ENCODE results near the gene GALNT14. TPM values are rescaled to one million over a fixed set of nuclear protein-coding genes. Genes with fewer than 3 reads are reported as not detected.

The GALNT14 gene
- total and polyA plus RNA-seq, 2 donors (not counting 1 experiment from before 2014, with no cell fraction given), result 3.1 to 6.2 TPM

DNA sequence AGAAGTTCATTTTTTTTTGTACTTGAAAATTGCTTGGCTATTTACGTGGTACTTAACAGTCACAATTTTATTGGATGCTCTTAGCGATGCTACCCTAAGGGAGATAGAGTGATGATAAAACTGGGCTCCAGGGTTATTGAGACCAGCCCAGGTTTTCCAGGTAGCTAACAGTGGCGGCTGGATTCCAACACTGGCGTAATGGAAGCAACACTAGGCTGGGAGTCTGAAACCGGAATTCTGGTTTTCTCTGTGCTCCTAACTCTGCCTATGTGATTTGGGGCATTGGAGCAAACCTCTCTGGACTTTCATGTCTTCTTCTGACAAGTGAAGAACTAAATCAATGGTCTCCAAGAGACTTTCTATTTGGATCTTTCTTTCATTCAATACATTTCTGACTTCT, 9.4 kb upstream of the GALNT14 start:
- Mint-ChIP-seq H3K27me3 (no peaks in the 10 kb centered on the region), H3K27ac (no peak overlapping the region), H3K9me3 (ENCODE audit: insufficient read depth) (peaks cover 2% of the 10 kb centered on the region), H3K4me3 (no peak overlapping the region), H3K4me1 (peaks cover 3% of the 10 kb centered on the region)
- Histone ChIP-seq H3K9ac (ENCODE audit: low read length) (no peak overlapping the region), H3K4me3 (ENCODE audit: control extremely low read depth in 1 of 5, extremely low read depth in 1 of 5, insufficient read depth in 1 of 5, low read depth in 2 of 5, low read length in 4 of 5) (no peak overlapping the region), H3K9me3 (ENCODE audit: control extremely low read depth in 1 of 3, control insufficient read depth in 2 of 3, insufficient read depth in 1 of 3, low read length in 2 of 3) (peaks cover 3 to 23% (median 15%) of the 10 kb centered on the region in 3 donors), H3K36me3 (replicated peaks in 1 of 2; ENCODE audit: control extremely low read depth in 1 of 2, control insufficient read depth in 1 of 2, extremely low read depth in 1 of 2, insufficient read depth in 2 of 2, low read length in 1 of 2) (no peaks in the 10 kb centered on the region), H3K27me3 (replicated peaks in 1 of 4; ENCODE audit: control extremely low read depth in 1 of 4, control insufficient read depth in 3 of 4, insufficient read depth in 4 of 4, low read length in 3 of 4) (no peaks in the 10 kb centered on the region), H3K79me2 (ENCODE audit: control insufficient read depth, insufficient read depth, low read length) (no peaks in the 10 kb centered on the region), H3K4me2 (replicated peaks; ENCODE audit: low read depth, low read length, poor library complexity, severe bottlenecking) (no peak overlapping the region), H2AFZ (ENCODE audit: insufficient read depth, low read depth, low read length, poor library complexity, severe bottlenecking) (no peak overlapping the region), H4K20me1 (ENCODE audit: control insufficient read depth, insufficient read depth, low read length, poor library complexity, severe bottlenecking) (no peaks in the 10 kb centered on the region), H3K27ac (ENCODE audit: low read length in 2 of 2) (no peak overlapping the region), H3K4me1 (ENCODE audit: control insufficient read depth in 2 of 2, insufficient read depth in 2 of 2, low read length in 2 of 2) (no peaks in the 10 kb centered on the region)
- WGBS (ENCODE audit: insufficient coverage), result 95% methylated on average over 5 of the region's 5 CpGs
- DNase-seq (no peak), ATAC-seq (ENCODE audit: low read depth) (no peak)
- intact Hi-C loops (cut with micrococcal nuclease), result no loop called here
- POLR2A ChIA-PET, result no interaction called here
- CTCF ChIA-PET, result no interaction called here
- no peak for TF ChIP-seq EZH2 (IDR thresholded peaks at IDR 0.05; ENCODE audit: borderline replicate concordance, insufficient read depth, low read depth, low read length, poor library complexity, severe bottlenecking)
- TF ChIP-seq, protein P1, sequence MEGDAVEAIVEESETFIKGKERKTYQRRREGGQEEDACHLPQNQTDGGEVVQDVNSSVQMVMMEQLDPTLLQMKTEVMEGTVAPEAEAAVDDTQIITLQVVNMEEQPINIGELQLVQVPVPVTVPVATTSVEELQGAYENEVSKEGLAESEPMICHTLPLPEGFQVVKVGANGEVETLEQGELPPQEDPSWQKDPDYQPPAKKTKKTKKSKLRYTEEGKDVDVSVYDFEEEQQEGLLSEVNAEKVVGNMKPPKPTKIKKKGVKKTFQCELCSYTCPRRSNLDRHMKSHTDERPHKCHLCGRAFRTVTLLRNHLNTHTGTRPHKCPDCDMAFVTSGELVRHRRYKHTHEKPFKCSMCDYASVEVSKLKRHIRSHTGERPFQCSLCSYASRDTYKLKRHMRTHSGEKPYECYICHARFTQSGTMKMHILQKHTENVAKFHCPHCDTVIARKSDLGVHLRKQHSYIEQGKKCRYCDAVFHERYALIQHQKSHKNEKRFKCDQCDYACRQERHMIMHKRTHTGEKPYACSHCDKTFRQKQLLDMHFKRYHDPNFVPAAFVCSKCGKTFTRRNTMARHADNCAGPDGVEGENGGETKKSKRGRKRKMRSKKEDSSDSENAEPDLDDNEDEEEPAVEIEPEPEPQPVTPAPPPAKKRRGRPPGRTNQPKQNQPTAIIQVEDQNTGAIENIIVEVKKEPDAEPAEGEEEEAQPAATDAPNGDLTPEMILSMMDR (IDR thresholded peaks at IDR 0.05), result no peak

DNA sequence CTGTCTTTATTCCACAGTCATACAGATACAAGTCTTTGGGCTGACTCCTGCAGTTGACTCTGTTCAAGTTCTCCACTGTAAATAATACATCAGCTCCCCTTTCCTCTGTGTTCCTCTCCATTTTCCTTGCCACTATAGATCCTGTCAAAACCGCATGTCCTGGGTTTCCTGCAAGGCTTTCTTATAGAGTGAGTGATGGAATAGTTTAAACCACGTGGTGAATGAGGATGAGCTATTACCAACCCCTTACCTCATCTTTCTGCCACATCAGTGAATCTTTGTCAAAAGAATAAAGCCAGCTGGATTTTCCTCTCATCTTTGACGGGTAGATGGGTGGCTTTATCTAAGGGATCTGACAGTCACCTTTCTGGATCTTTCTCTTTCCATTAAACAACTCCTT, 3.9 kb upstream of the GALNT14 start:
- Histone ChIP-seq H3K4me3 (ENCODE audit: control extremely low read depth in 1 of 5, extremely low read depth in 1 of 5, insufficient read depth in 1 of 5, low read depth in 2 of 5, low read length in 4 of 5) (no peak overlapping the region), H3K27me3 (replicated peaks in 1 of 4; ENCODE audit: control extremely low read depth in 1 of 4, control insufficient read depth in 3 of 4, insufficient read depth in 4 of 4, low read length in 3 of 4) (peaks cover 0 to 2% (median under 1%) of the 10 kb centered on the region in 4 experiments), H4K20me1 (ENCODE audit: control insufficient read depth, insufficient read depth, low read length, poor library complexity, severe bottlenecking) (no peaks in the 10 kb centered on the region), H3K27ac (ENCODE audit: low read length in 2 of 2) (no peak overlapping the region), H3K4me1 (ENCODE audit: control insufficient read depth in 2 of 2, insufficient read depth in 2 of 2, low read length in 2 of 2) (peaks cover 8 to 11% of the 10 kb centered on the region in 2 donors), H3K4me2 (replicated peaks; ENCODE audit: low read depth, low read length, poor library complexity, severe bottlenecking) (no peak overlapping the region), H3K9ac (ENCODE audit: low read length) (no peak overlapping the region), H3K9me3 (ENCODE audit: control extremely low read depth in 1 of 3, control insufficient read depth in 2 of 3, insufficient read depth in 1 of 3, low read length in 2 of 3) (no peaks in the 10 kb centered on the region), H3K36me3 (replicated peaks in 1 of 2; ENCODE audit: control extremely low read depth in 1 of 2, control insufficient read depth in 1 of 2, extremely low read depth in 1 of 2, insufficient read depth in 2 of 2, low read length in 1 of 2) (no peaks in the 10 kb centered on the region), H3K79me2 (ENCODE audit: control insufficient read depth, insufficient read depth, low read length) (no peaks in the 10 kb centered on the region), H2AFZ (ENCODE audit: insufficient read depth, low read depth, low read length, poor library complexity, severe bottlenecking) (no peak overlapping the region)
- Mint-ChIP-seq H3K27me3 (peaks cover under 1% of the 10 kb centered on the region), H3K27ac (no peak overlapping the region), H3K4me3 (no peak overlapping the region), H3K4me1 (peaks cover 4% of the 10 kb centered on the region), H3K9me3 (ENCODE audit: insufficient read depth) (no peaks in the 10 kb centered on the region)
- ATAC-seq (ENCODE audit: low read depth) (no peak), DNase-seq (no peak)
- intact Hi-C loops (cut with micrococcal nuclease), result no loop called here
- POLR2A ChIA-PET, result no interaction called here
- WGBS (ENCODE audit: insufficient coverage), result 100% methylated on average over 1 of the region's 3 CpGs
- CTCF ChIA-PET, result interaction anchor here (2.5 to 5.0 kb wide), 2 partner anchors 29 to 191 kb away, joined by 16 to 25 read pairs; no protein-coding TSS in a partner anchor
- TF ChIP-seq EZH2 (IDR thresholded peaks at IDR 0.05; ENCODE audit: borderline replicate concordance, insufficient read depth, low read depth, low read length, poor library complexity, severe bottlenecking), result no peak
- TF ChIP-seq, protein P1 (IDR thresholded peaks at IDR 0.05), result no peak

Measured in B cell (primary cell).